Measurements from ENCODE around the gene DCDC1. TPM values are rescaled to one million over a fixed set of nuclear protein-coding genes. Genes with fewer than 3 reads are reported as not detected.

Gene DCDC1
- total and polyA plus RNA-seq, 2 donors (not counting 1 experiment from before 2014, with no cell fraction given) = 0.05 to 0.17 TPM

DNA sequence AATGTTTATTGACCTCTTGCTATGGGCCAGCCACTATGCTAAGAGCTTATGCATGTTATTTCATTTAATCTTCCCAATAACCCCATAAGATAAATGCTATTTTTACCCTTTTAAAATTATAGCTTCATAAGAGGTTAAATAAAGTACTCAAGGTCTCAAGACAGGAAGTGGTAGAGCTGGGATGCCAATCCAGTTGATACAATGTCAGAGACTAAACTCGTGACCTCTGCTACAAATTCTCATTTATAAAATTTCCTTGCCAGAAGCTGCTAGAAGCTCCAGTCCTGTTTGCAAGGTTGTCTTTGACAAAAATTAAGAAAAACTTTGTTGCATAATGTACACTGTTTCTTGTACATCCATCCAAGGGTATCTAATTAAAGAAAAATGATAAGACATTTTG lies 517.4 kb downstream of the DCDC1 start:
- no peaks in the 10 kb centered on the region for H3K9me3 ChIP-seq (ENCODE audit: control insufficient read depth, insufficient read depth, low read depth, low read length)
- H3K27ac ChIP-seq (ENCODE audit: insufficient read depth, low read length) = no peak overlapping the region
- no peak overlapping the region for H2AFZ ChIP-seq (ENCODE audit: low read length)
- H3K9ac ChIP-seq (ENCODE audit: insufficient read depth, low read length) = no peak overlapping the region
- H3K36me3 ChIP-seq (ENCODE audit: control insufficient read depth, insufficient read depth, low read length) = no peaks in the 10 kb centered on the region
- no peaks in the 10 kb centered on the region for H3K4me1 ChIP-seq (ENCODE audit: control insufficient read depth, extremely low read depth, insufficient read depth, low read length)
- no peak for TF ChIP-seq EZH2 (IDR thresholded peaks at IDR 0.05; ENCODE audit: low read length, missing control alignments)
- no peaks in the 10 kb centered on the region for H4K20me1 ChIP-seq (ENCODE audit: control insufficient read depth, extremely low read depth, insufficient read depth, low read length)
- no peaks in the 10 kb centered on the region for H3K27me3 ChIP-seq (ENCODE audit: control insufficient read depth, insufficient read depth, low read length)
- H3K79me2 ChIP-seq (ENCODE audit: control insufficient read depth, insufficient read depth, low read length) = no peaks in the 10 kb centered on the region
- H3K4me2 ChIP-seq (ENCODE audit: extremely low read depth, insufficient read depth, low read length) = no peak overlapping the region
- H3K4me3 ChIP-seq (replicated peaks in 1 of 4; ENCODE audit: control extremely low read depth in 1 of 4, insufficient read depth in 1 of 4, low read depth in 3 of 4, low read length in 4 of 4) = no peak overlapping the region
- DNase-seq (ENCODE audit: low read depth in 2 of 2) = no peak

DNA sequence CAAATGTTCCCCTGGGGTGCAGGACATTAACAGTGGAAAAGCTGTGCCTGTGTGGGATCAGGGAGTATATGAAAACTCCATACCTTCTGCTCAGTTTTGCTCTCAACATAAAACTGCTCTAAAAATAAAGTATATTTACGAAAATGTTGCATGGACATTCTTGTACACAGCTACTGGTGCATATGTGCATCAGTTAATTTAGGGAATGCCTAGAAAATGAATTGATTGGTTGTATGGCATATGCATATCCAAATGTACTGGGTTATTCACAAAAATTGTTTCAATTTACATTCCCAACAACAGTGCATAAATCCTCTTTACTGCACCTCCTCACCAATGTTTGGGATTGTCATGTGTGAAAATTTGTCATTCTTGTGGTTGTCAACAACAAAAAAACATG lies 532.3 kb downstream of the DCDC1 start:
- Histone ChIP-seq H3K9me3 (ENCODE audit: control insufficient read depth, insufficient read depth, low read depth, low read length) (no peaks in the 10 kb centered on the region), H3K9ac (ENCODE audit: insufficient read depth, low read length) (no peak overlapping the region), H3K79me2 (ENCODE audit: control insufficient read depth, insufficient read depth, low read length) (no peaks in the 10 kb centered on the region), H3K27me3 (ENCODE audit: control insufficient read depth, insufficient read depth, low read length) (no peaks in the 10 kb centered on the region), H3K4me1 (ENCODE audit: control insufficient read depth, extremely low read depth, insufficient read depth, low read length) (no peaks in the 10 kb centered on the region), H3K4me3 (replicated peaks in 1 of 4; ENCODE audit: control extremely low read depth in 1 of 4, insufficient read depth in 1 of 4, low read depth in 3 of 4, low read length in 4 of 4) (no peak overlapping the region), H4K20me1 (ENCODE audit: control insufficient read depth, extremely low read depth, insufficient read depth, low read length) (no peaks in the 10 kb centered on the region), H2AFZ (ENCODE audit: low read length) (no peak overlapping the region), H3K27ac (ENCODE audit: insufficient read depth, low read length) (no peak overlapping the region), H3K36me3 (ENCODE audit: control insufficient read depth, insufficient read depth, low read length) (no peaks in the 10 kb centered on the region), H3K4me2 (ENCODE audit: extremely low read depth, insufficient read depth, low read length) (no peak overlapping the region)
- no peak for DNase-seq (ENCODE audit: low read depth in 2 of 2)
- TF ChIP-seq, protein P1, sequence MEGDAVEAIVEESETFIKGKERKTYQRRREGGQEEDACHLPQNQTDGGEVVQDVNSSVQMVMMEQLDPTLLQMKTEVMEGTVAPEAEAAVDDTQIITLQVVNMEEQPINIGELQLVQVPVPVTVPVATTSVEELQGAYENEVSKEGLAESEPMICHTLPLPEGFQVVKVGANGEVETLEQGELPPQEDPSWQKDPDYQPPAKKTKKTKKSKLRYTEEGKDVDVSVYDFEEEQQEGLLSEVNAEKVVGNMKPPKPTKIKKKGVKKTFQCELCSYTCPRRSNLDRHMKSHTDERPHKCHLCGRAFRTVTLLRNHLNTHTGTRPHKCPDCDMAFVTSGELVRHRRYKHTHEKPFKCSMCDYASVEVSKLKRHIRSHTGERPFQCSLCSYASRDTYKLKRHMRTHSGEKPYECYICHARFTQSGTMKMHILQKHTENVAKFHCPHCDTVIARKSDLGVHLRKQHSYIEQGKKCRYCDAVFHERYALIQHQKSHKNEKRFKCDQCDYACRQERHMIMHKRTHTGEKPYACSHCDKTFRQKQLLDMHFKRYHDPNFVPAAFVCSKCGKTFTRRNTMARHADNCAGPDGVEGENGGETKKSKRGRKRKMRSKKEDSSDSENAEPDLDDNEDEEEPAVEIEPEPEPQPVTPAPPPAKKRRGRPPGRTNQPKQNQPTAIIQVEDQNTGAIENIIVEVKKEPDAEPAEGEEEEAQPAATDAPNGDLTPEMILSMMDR (conservative IDR thresholded peaks at IDR 0.05 in 1 of 2, IDR thresholded peaks at IDR 0.05 in 1 of 2; ENCODE audit: low read depth in 1 of 2, low read length in 2 of 2) = no peak
- no peak for TF ChIP-seq EZH2 (IDR thresholded peaks at IDR 0.05; ENCODE audit: low read length, missing control alignments)

DNA sequence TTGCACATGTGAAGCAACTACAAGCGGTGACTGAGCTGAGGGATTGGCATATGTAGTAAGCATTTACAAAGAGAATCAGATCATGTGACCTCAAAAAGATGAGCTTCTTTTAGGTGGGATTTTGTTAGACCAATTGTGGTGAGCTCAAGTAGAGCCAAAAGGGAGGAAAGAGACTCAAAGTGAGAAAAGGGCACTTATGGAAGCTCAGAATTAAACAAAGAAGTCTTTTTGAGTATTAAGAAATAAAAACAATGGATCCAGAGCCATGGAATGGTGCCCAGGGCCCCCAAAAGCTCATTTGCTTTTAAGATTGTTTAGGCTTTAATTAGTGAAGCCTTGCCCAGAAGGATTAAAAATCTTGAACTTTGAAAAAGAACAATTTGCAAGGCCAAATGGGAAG lies 536.7 kb downstream of the DCDC1 start:
- Histone ChIP-seq H3K4me2 (ENCODE audit: extremely low read depth, insufficient read depth, low read length) (no peak overlapping the region), H3K27ac (ENCODE audit: insufficient read depth, low read length) (no peak overlapping the region), H3K36me3 (ENCODE audit: control insufficient read depth, insufficient read depth, low read length) (no peaks in the 10 kb centered on the region), H3K79me2 (ENCODE audit: control insufficient read depth, insufficient read depth, low read length) (no peaks in the 10 kb centered on the region), H3K27me3 (ENCODE audit: control insufficient read depth, insufficient read depth, low read length) (no peaks in the 10 kb centered on the region), H3K9ac (ENCODE audit: insufficient read depth, low read length) (no peak overlapping the region), H4K20me1 (ENCODE audit: control insufficient read depth, extremely low read depth, insufficient read depth, low read length) (no peaks in the 10 kb centered on the region), H3K4me3 (replicated peaks in 1 of 4; ENCODE audit: control extremely low read depth in 1 of 4, insufficient read depth in 1 of 4, low read depth in 3 of 4, low read length in 4 of 4) (no peak overlapping the region), H2AFZ (ENCODE audit: low read length) (no peak overlapping the region), H3K9me3 (ENCODE audit: control insufficient read depth, insufficient read depth, low read depth, low read length) (no peaks in the 10 kb centered on the region), H3K4me1 (ENCODE audit: control insufficient read depth, extremely low read depth, insufficient read depth, low read length) (no peaks in the 10 kb centered on the region)
- TF ChIP-seq EZH2 (IDR thresholded peaks at IDR 0.05; ENCODE audit: low read length, missing control alignments) = no peak
- TF ChIP-seq, protein P1 (conservative IDR thresholded peaks at IDR 0.05 in 1 of 2, IDR thresholded peaks at IDR 0.05 in 1 of 2; ENCODE audit: low read depth in 1 of 2, low read length in 2 of 2) = no peak
- DNase-seq (ENCODE audit: low read depth in 2 of 2) = no peak
